ENCODE results near the gene AHDC1.

DNA sequence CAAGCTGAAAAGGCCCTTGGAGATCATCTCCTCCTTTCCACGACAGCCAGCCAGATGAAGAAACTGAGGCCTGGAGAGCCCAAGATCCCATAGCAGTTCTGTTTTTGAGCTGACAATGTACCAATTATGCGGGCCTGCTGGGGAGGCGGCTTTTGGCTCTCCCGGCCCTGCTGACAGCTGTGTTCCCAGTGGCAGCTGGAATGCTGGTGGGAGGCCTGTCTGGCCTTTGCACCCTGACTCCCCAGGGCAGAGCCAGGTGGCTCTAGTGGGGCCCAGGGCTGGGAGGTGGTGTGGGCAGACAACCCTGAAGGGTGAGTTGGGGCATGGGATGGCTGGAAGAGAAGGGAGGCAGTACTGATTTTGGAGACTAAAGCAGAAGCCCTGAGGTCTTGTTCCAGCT, 83.3 kb downstream of the AHDC1 start:
- TF ChIP-seq POLR2AphosphoS5 (IDR thresholded peaks at IDR 0.05; ENCODE audit: low read depth, low read length) (no peak), SP1 (IDR thresholded peaks at IDR 0.05; ENCODE audit: low read depth) (no peak), FOSL1 (IDR thresholded peaks at IDR 0.05; ENCODE audit: low read depth) (no peak), EZH2 (IDR thresholded peaks at IDR 0.05) (no peak), ZNF274 (IDR thresholded peaks at IDR 0.05; ENCODE audit: low read depth, low read length) (no peak), ELF1 (IDR thresholded peaks at IDR 0.05; ENCODE audit: borderline replicate concordance, low read depth) (no peak), SRF (IDR thresholded peaks at IDR 0.05; ENCODE audit: low read depth) (no peak), RAD21 (IDR thresholded peaks at IDR 0.05; ENCODE audit: low read depth) (no peak), POLR2A (IDR thresholded peaks at IDR 0.05; ENCODE audit: borderline replicate concordance, extremely low read depth, insufficient read depth, insufficient read length) (no peak)
- TF ChIP-seq, protein P1, sequence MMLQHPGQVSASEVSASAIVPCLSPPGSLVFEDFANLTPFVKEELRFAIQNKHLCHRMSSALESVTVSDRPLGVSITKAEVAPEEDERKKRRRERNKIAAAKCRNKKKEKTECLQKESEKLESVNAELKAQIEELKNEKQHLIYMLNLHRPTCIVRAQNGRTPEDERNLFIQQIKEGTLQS (IDR thresholded peaks at IDR 0.05) = no peak
- TF ChIP-seq, protein P2, sequence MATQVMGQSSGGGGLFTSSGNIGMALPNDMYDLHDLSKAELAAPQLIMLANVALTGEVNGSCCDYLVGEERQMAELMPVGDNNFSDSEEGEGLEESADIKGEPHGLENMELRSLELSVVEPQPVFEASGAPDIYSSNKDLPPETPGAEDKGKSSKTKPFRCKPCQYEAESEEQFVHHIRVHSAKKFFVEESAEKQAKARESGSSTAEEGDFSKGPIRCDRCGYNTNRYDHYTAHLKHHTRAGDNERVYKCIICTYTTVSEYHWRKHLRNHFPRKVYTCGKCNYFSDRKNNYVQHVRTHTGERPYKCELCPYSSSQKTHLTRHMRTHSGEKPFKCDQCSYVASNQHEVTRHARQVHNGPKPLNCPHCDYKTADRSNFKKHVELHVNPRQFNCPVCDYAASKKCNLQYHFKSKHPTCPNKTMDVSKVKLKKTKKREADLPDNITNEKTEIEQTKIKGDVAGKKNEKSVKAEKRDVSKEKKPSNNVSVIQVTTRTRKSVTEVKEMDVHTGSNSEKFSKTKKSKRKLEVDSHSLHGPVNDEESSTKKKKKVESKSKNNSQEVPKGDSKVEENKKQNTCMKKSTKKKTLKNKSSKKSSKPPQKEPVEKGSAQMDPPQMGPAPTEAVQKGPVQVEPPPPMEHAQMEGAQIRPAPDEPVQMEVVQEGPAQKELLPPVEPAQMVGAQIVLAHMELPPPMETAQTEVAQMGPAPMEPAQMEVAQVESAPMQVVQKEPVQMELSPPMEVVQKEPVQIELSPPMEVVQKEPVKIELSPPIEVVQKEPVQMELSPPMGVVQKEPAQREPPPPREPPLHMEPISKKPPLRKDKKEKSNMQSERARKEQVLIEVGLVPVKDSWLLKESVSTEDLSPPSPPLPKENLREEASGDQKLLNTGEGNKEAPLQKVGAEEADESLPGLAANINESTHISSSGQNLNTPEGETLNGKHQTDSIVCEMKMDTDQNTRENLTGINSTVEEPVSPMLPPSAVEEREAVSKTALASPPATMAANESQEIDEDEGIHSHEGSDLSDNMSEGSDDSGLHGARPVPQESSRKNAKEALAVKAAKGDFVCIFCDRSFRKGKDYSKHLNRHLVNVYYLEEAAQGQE (IDR thresholded peaks at IDR 0.05; ENCODE audit: low read depth) = no peak
- TF ChIP-seq, protein P3, sequence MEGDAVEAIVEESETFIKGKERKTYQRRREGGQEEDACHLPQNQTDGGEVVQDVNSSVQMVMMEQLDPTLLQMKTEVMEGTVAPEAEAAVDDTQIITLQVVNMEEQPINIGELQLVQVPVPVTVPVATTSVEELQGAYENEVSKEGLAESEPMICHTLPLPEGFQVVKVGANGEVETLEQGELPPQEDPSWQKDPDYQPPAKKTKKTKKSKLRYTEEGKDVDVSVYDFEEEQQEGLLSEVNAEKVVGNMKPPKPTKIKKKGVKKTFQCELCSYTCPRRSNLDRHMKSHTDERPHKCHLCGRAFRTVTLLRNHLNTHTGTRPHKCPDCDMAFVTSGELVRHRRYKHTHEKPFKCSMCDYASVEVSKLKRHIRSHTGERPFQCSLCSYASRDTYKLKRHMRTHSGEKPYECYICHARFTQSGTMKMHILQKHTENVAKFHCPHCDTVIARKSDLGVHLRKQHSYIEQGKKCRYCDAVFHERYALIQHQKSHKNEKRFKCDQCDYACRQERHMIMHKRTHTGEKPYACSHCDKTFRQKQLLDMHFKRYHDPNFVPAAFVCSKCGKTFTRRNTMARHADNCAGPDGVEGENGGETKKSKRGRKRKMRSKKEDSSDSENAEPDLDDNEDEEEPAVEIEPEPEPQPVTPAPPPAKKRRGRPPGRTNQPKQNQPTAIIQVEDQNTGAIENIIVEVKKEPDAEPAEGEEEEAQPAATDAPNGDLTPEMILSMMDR (IDR thresholded peaks at IDR 0.05 in 2 of 3, conservative IDR thresholded peaks at IDR 0.05 in 1 of 3; ENCODE audit: borderline replicate concordance in 1 of 3, insufficient read depth in 1 of 3, low read depth in 2 of 3, low read length in 2 of 3) = no peak

Data from HCT116 (cell line).